HG03565 (cell line): ENCODE data around the gene ZNF519.

Source experiments
- ATAC-seq: cut with Tn5 transposase; IDR thresholded peaks from one replicate; pipeline ENCODE4 v1.9.1; 2021; ENCODE audit warnings: mild to moderate bottlenecking, moderate library complexity; ENCODE audit not compliant: unreplicated experiment

The ZNF519 gene

DNA sequence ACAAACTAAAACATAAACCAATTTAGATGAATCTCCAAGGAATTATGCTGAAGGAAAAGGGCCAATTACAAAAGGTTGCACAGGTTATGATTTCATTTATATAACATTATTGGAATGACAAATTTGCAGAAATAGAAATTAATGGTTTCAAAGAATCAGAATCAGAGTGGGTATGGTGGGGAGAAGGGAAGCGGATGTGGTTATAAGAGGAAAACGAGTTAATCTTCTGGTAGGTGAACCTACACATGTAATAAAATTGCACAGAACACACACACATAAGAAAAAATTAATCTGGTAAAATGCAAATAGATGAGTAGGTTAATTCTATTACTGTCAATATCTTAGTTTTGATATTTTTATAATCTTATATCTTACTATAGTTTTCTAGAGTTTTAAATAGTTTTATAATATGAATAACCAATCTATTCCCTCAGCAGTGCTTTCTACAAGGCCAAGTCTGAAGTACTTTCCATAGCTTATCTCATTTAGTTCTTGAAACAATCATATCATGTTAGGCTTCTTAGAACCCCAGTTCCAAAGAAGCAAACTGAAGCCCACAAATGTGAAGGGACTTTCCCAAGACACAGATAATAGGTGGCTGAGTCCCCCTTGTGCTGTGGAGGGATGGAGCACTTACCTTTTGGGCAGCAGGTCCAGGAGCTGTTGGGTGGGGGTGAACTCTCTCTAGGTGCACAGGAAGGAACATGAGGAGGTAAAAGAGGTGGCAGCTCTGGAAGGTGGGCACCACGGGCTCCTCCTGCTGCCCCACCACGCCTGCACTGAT is 31.5 kb downstream of the ZNF519 start:
- no peak for ATAC-seq

DNA sequence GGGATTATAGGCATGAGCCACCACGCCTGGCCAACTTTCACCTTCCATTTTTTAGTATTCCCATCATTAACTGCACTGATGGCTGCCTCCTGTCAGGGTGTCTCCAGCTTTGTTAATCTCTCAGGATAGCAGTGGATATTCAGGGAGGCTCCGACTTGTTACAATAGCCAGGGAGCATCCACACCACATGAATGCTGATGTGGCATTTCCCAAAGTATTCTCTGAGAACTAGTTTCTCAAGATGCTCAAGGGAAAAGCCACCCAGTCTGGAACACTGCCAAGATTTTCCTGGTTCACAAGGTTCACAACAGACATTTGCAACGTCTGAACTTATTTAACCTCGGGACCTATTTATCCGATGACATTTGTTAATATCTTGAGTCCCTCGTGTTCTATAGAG is 33.8 kb downstream of the ZNF519 start:
- no peak for ATAC-seq

DNA sequence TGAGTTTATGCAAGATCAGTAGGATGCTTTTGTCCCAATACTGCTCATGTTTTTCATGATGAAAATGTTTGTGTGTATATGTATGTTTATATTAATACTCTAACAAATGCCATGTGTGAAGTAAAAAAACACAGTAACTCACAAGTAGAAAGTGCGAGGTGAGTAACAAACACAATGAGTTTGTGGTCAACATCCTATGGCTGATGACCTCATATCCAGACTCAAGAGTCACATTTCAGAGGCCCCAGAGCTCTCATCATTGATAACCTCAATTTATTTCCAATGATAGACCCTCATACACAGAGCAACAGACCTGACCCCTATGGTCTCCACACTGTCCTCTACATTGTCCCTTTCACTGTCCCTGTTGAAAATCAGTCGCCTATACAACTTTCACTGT is 34.5 kb downstream of the ZNF519 start:
- no peak for ATAC-seq

DNA sequence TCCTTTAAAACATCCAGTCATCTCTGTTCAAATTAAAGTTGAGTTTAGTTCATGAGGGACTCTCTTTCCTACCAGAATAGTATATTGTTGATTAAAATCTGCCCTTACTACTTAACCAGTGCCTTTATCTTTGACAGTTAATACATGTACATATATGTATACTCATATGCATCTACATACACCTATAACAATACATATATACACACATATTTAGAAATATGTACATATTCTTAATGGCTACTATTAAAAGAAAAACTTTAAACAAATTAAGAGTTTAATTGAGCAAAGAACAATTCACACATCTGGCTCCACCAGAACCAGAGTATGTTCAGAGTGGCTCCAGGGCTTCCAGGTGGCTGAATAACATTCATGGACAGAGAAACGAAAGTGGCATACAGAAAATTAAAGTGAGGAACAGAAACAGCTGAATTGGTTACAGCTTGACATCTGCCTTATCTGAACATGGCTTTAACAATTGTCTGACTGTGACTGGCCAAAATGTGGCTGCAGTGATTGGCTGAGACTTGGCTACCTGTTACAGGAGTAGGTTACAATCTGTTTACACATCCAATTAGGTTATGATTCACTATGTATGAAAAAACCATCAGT is 38.8 kb downstream of the ZNF519 start:
- no peak for ATAC-seq

- ATAC-seq = no peak
Observed at GRCh38 chr18:14092625-14093306, 39.5 kb downstream of the ZNF519 start.

DNA sequence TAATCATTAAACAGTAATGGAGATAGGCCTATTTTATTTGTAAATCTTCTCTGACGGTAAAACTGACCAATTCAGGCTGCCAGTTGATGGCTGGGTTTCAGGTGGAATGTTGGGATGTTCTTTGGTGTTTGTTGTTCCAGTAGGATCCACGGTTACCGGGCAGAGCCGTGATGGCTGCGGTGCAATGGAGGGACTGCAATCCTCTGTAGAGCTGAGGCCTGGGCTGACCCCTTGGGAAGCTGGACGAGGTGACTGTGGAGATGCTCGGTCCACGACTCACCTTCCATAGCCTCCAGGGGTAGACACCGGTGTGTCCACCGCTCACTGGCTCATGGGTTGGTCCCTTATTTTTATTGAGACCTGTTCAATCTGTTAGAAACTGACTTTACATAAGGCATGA is 42.5 kb downstream of the ZNF519 start:
- ATAC-seq = no peak

- ATAC-seq = no peak
Observed at GRCh38 chr18:14089191-14089590, 43.0 kb downstream of the ZNF519 start.

- no peak for ATAC-seq
Observed at GRCh38 chr18:14086458-14087231, 45.6 kb downstream of the ZNF519 start.

DNA sequence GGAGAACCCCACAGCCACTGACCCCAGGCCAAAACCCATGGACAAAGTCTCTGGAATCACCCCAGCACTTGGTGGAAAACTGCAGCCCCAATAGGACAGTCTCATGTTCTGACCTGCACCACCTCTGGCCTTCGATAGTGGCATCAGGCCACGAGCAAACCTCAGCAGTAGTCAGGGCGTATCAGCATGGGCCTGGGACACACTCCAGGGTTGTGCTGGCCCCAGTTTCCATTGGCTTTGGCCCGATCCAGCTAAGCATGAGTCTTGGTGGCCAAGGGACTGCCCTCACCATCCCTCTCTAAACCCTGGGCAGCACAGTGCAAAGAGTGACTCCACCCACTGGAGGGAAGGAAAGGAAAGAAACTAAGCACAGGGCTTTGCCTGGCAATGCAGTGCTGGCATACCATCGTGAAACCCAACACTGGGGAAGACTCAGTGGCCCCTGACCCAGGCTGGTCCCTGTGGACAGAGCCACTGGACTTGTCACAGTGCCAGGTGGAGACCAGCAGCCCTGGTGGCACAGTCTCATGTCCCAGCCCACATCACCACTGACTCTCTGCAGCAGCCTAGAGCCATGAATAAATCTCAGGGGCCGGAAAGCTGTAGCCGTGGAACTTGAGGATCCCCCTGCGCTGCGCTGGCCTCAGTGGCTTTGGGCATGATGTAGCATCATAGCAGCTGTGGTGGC is 46.3 kb downstream of the ZNF519 start:
- ATAC-seq = no peak

DNA sequence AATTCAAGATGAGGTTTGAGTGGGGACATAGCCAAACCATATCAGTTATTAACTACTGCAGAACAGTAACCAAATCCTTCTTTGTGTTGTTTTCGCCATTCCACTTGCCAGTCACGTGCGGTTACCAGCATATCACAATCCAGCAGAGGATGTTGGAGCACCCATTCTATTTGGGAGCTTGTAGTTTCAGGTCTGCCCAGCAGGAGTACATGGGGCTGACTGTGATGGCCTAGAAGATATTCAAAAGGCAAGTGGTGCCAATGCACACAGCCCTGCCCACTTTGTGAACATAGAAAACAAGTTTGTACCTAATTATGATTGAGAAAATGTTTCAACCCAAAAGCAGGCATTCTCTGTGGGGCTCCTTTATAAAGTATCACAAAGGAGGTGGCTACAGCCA is 57.0 kb downstream of the ZNF519 start:
- ATAC-seq = no peak

- no peak for ATAC-seq
Observed at GRCh38 chr18:14074187-14074586, 58.0 kb downstream of the ZNF519 start.

- no peak for ATAC-seq
Observed at GRCh38 chr18:14053661-14054060, 78.6 kb downstream of the ZNF519 start.
